ENCODE data around the gene MARK4. TPM values are rescaled to one million over a fixed set of nuclear protein-coding genes. Genes with fewer than 3 reads are reported as not detected.

The MARK4 gene
- total RNA-seq, 1 experiment from 2014 or later, result 37.7 TPM

GRCh38 chr19:45218911-45219743 is 31.9 kb upstream of the MARK4 start:
- ChIA-PET POLR2A (no interaction called here), CTCF (no interaction called here), RAD21 (ENCODE audit: low non-redundant PET in 1 of 2, low total read pairs in 2 of 2, uncharacterized antibody in 2 of 2, unreplicated experiment in 2 of 2) (no interaction called here)
- Histone ChIP-seq H3K9me2 (ENCODE audit: insufficient read depth) (no peaks in the 10 kb centered on the region), H4K20me1 (ENCODE audit: insufficient read depth) (no peaks in the 10 kb centered on the region), H3K79me2 (ENCODE audit: insufficient read depth, low read length) (no peaks in the 10 kb centered on the region), H3K36me3 (ENCODE audit: control insufficient read depth in 1 of 2, insufficient read depth in 2 of 2, low read length in 2 of 2) (no peaks in the 10 kb centered on the region), H2AFZ (ENCODE audit: low read depth, low read length, poor library complexity, severe bottlenecking) (no peak overlapping the region), H3K27ac (ENCODE audit: low read depth, low read length) (no peak overlapping the region), H3K4me1 (ENCODE audit: control insufficient read depth in 1 of 2, insufficient read depth in 2 of 2, low read length in 2 of 2) (no peaks in the 10 kb centered on the region), H3K4me2 (ENCODE audit: low read length) (no peak overlapping the region), H3K27me3 (ENCODE audit: insufficient read depth, low read length) (no peaks in the 10 kb centered on the region), H3K4me3 (replicated peaks in 1 of 2; ENCODE audit: low read depth in 1 of 2, low read length in 2 of 2) (no peak overlapping the region), H3K9me3 (ENCODE audit: control insufficient read depth in 1 of 2, insufficient read depth in 1 of 2, low read depth in 1 of 2, low read length in 2 of 2) (no peaks in the 10 kb centered on the region), H3K9ac (ENCODE audit: low read length) (no peak overlapping the region)
- ATAC-seq (no peak), DNase-seq (ENCODE audit: low read depth, low spot score) (no peak)
- no TSS peak for BruUV-seq (replicated peaks)
- intact Hi-C loops (cut with micrococcal nuclease), result no loop called here
- TF ChIP-seq ELF1 (IDR thresholded peaks at IDR 0.05; ENCODE audit: borderline replicate concordance, low read depth), result no peak
- no peak for TF ChIP-seq EZH2phosphoT487 (IDR thresholded peaks at IDR 0.05; ENCODE audit: borderline replicate concordance)
- TF ChIP-seq POLR2AphosphoS5 (IDR thresholded peaks at IDR 0.05; ENCODE audit: low read depth, low read length), result no peak
- TF ChIP-seq ZNF274 (IDR thresholded peaks at IDR 0.05; ENCODE audit: low read depth, low read length), result no peak
- no peak for TF ChIP-seq CTCF (IDR thresholded peaks at IDR 0.05 in 2 of 3, conservative IDR thresholded peaks at IDR 0.05 in 1 of 3; ENCODE audit: borderline replicate concordance in 1 of 3, insufficient read depth in 1 of 3, low read depth in 2 of 3, low read length in 2 of 3)
- no peak for TF ChIP-seq ZFX (IDR thresholded peaks at IDR 0.05)
- no peak for TF ChIP-seq TCF7L2 (IDR thresholded peaks at IDR 0.05; ENCODE audit: borderline replicate concordance, extremely low read depth, insufficient read depth, insufficient read length)
- TF ChIP-seq FOSL1 (IDR thresholded peaks at IDR 0.05; ENCODE audit: low read depth), result no peak
- no peak for TF ChIP-seq ATF3 (IDR thresholded peaks at IDR 0.05)
- no peak for TF ChIP-seq SP1 (IDR thresholded peaks at IDR 0.05; ENCODE audit: low read depth)
- TF ChIP-seq REST (IDR thresholded peaks at IDR 0.05; ENCODE audit: low read depth), result no peak
- no peak for TF ChIP-seq MAX (IDR thresholded peaks at IDR 0.05)
